Stimulated activated CD8-positive, alpha-beta memory T cell treated with anti-CD3 and anti-CD28 coated beads, Interleukin-2, amount 100 ng/mL, for 48 hours (primary cell): Measurements from ENCODE around the gene FUNDC2.
"Not testable (repeated sequence)": the region's sequence is repeated elsewhere in the genome, so short reads cannot be mapped to it uniquely, and the experiment has no call there.

Experiments
- DNase-seq, 2 donors: peaks; one replicate each; pipeline ENCODE4 v3.0.0-alpha.2; 2020; ENCODE audit warnings: low read depth in 2 of 2

FUNDC2 gene

GRCh38 chrX:155026727-155027508, at the start of gene FUNDC2:
FUNDC2 (plus strand) TSS chrX:155026844; CDS start chrX:155026939, 95 bp downstream.
- peak; percentile 83 to 86 for DNase-seq

GRCh38 chrX:154979629-154980028, 47.0 kb upstream of the FUNDC2 start:
- DNase-seq, result no peak

GRCh38 chrX:154980330-154981115, 46.1 kb upstream of the FUNDC2 start:
- peak; percentile 51 to 59 for DNase-seq

- no peak for DNase-seq
Observed at GRCh38 chrX:154981116-154981411, 45.6 kb upstream of the FUNDC2 start.

DNA sequence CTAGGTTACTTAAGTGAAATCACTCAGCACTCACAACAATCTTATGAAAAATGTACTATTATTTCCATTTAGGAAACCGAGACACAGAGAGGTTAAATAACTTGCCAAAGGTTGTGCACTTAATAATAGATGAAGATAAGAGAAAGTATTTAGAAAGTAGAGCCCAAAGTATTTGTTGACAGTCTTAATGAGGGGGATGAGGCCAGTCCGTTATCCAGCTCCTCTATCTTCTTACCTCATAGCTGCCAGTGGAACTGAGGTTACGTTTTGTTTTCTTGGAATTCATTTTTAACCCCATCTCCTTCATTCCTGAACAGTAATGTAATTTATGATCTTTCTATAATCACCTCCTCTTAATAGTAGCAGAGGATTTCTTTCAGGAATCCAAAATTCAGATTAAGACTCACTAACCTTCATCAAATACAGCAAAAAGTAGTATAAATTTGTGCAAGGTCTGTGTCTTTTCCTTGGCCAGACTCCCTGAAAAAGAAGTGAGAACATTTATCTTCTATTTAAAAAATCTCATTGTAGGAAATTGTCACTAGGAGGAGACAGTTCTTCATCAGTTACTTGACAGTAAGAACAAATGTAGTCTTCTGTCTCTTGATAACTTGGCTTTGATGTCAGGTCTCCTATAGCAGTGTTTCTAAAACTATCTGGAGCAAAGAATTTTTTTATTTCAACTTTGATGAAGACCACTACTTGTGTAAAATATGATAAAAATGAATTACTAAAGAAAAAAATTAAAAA, 39.6 kb upstream of the FUNDC2 start:
- no peak for DNase-seq

DNA sequence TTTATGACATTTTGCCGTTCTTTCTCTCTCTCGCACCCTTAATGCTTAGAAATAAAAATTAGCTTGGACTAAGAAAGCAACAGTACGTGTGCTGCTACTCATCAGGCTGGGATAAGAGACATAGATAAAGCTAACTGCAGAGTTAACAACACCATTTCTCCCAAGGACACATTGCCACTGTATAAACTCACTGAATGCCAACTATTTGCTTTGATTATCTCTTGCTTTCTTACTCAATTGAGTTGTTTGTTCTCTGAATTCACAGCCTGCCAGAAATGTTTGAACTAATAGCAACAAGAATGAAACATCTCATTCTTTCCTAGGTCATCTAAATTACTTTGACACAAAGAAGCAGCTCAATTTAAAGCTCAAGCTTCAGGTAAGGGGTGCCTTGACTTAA, 38.7 kb upstream of the FUNDC2 start:
- DNase-seq, result no peak

DNA sequence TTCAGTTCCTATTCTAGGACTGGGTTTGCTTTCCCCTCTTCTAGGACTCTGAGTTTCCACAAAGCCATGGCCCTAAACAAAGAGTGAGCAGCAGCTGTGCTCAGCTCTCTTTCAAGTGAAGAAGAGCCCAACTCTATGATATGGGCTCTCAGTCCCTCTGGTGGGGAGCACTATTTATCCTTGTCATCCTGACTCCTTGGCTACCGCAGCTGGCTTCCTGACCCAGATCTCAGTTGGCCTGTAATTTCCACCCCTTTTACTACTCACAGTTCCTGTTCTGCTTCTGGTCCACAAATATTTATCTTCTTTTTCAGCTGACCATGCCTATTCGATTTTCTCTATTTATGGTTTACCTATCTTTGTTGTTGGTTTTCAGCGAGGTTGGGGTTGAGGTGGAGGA, 37.9 kb upstream of the FUNDC2 start:
- no peak for DNase-seq

- no peak for DNase-seq
Observed at GRCh38 chrX:154990496-154990895, 36.1 kb upstream of the FUNDC2 start.

DNA sequence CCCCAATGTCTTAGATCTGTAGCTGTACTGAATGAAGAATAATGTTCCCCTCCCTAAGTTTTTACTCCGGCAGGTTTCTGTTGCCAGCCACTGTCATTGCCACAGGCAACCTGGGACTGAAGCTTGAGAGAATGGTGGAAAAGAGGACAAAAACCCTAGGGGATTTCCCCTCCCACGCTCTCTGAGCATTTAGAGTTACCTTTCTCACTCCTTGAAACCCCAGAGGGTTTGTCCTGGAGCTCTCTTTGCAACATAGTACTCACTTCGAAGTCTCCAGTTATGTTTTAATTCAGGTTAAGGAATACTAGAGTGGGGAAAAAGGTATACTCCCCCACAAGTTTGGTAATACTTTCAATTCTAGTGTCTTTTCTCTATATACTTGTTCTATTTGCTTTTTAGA, 35.6 kb upstream of the FUNDC2 start:
- no peak for DNase-seq

- no peak for DNase-seq
Observed at GRCh38 chrX:154991476-154991875, 35.2 kb upstream of the FUNDC2 start.

- no peak for DNase-seq
Observed at GRCh38 chrX:154998204-154998880, 28.3 kb upstream of the FUNDC2 start.

DNA sequence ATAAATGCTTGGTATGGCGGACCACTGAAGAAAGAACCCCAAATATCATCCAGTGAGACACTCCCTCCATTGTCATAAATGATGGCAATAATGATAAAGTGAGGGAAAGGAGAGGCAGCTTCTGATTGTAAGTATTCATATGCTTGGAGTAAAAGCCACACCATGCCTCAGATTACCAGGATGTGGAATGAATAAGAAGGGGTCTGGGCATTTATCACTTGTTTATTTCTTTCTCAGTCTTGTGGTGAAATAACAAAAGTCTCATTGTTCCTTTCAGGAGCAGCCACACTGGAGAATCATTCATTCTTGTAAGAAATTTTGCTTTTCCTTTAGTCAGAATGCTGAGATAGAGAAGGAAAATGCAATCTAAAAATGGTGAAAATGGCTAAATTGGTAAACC, 25.8 kb upstream of the FUNDC2 start:
- no peak for DNase-seq

GRCh38 chrX:155001873-155002272, 24.8 kb upstream of the FUNDC2 start:
- no peak for DNase-seq

DNA sequence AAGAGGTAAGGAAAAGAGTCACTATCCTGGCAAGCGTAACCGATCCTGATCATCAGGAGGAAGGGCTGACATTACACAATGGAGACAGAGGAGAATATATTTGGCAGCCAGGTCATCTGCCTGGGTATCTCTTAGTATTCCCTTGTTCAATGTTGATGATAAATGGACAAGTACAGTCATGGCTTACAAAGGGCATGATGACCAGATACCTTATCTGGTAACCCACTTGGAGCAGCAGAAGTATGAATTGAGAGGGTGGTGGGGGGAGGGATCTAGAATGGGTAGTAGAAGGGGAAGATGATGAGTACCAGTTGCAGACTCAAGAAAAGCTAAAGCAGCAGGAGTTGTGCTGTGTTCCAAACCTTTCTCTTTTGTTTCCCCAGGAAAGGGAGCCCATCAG, 21.5 kb upstream of the FUNDC2 start:
- no peak for DNase-seq

- not testable (repeated sequence) for DNase-seq
Observed at GRCh38 chrX:155006379-155006778, 20.3 kb upstream of the FUNDC2 start.

GRCh38 chrX:155006913-155007671, 19.6 kb upstream of the FUNDC2 start:
- not testable (repeated sequence) for DNase-seq

GRCh38 chrX:155008578-155008977, 18.1 kb upstream of the FUNDC2 start:
- DNase-seq, result not testable (repeated sequence)

GRCh38 chrX:155009994-155010472, 16.6 kb upstream of the FUNDC2 start:
- DNase-seq, result no peak

DNA sequence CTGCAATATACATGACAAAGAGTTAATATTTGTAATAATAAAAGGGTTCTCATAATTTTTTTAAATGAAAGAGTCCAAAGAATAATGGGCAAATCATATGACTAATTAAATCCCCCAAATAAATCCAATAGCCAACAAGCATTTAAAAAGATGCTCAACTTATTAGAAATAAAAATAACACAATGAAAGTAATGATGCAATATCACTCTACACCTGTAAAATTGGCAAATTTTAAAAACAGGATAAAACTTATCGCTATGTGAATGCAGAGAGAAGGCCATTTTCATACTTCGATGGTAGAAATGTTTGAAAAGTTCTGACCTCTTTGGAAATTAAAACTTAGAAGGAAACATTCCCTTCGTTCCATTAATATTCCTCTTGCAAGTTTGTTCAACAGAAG, 6.1 kb upstream of the FUNDC2 start:
- DNase-seq, result no peak

- DNase-seq, result no peak
Observed at GRCh38 chrX:155022585-155022984, 4.1 kb upstream of the FUNDC2 start, which contains the start of gene F8. F8 (minus strand) TSS chrX:155022723; CDS start chrX:155022552, 171 bp downstream.
